Jurkat, Clone E6-1 (cell line): ENCODE data around the gene SLC22A16.
A peak's percentile ranks its signal among the peaks of the same experiment; 100 is the strongest.
"Not testable (repeated sequence)": the region's sequence is repeated elsewhere in the genome, so short reads cannot be mapped to it uniquely, and the experiment has no call there.

Source experiments
- DNase-seq: peaks from one replicate; pipeline ENCODE4 v3.0.0-alpha.2; 2011; ENCODE audit warnings: low read depth, low spot score
- H3K4me3 ChIP-seq: 2 replicates; pipeline ENCODE4 v1.5.1; 2011; ENCODE audit warnings: mild to moderate bottlenecking, low read length, control low read depth, moderate library complexity

The SLC22A16 gene

DNA sequence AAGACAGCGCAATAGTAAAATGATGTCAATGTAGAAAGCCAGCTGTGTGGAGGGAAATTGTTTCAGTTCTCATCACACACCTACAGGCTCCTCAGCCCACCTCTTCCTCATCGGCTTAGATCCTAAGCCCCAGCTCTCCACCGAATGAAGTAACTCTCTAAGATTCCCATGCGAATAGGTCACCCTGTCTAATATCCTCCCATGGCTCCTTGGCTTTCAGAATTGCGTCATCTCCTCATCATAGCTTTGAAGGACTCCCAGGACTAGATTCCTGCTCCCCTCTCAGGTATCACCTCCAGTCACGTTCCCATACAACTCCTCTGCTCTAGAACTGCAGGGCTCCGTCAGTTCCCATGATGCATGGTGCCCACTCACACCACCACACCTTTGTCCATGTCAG, 16.2 kb upstream of the SLC22A16 start:
- DNase-seq = no peak
- no peak overlapping the region for H3K4me3 ChIP-seq

GRCh38 chr6:110491644-110492317, 15.4 kb upstream of the SLC22A16 start:
- no peak overlapping the region for H3K4me3 ChIP-seq
- DNase-seq = no peak

GRCh38 chr6:110491299-110491643, 14.9 kb upstream of the SLC22A16 start:
- DNase-seq = no peak
- no peak overlapping the region for H3K4me3 ChIP-seq

DNA sequence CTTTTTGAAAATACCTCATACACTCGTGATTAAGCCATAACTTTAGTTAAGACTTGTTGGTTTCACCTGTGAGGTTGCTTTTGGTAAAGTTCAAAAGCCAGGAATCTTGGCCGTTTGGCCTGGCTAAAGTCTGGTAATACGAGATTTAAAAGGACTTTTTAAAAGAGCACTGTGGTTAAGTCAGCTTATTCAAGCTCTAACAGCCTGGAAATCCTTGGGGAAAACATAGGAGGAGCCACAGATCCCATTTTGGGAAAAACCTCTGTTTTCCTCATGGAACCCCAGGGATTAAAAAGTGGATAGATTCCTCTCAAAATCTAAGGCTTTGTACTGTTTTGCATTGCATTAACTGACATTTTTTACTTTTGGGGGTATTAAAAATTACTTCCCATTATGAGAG, 13.7 kb upstream of the SLC22A16 start:
- no peak for DNase-seq
- H3K4me3 ChIP-seq = no peak overlapping the region

DNA sequence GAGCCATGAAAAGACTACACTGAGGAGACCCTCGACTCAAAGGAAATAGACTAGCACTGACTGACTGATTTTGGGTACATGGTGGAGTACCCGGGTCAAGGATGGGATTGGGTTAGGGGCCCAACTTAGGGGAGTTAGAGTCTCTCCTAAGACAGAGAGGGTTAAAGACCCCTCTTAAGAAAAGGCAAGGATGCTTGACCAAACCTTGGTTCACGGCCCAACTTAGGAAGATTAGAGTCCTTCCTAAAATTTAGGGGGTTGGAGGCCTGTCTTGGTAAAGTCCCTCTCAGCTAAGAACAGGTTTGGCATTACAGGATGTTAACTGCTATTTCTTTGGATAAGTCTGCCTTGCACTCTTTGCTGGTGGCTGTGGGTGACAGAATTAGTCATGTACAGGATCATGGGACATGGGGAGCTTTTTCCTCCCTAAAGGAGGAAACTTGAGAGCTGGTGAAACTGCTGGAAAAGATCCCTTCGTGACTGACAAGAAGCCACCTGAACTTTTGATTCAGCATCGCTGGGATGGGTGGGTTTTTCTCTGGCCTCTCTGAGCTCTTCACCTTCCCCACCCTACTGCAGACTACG, 12.3 kb upstream of the SLC22A16 start:
- no peak for DNase-seq
- H3K4me3 ChIP-seq = no peak overlapping the region

DNA sequence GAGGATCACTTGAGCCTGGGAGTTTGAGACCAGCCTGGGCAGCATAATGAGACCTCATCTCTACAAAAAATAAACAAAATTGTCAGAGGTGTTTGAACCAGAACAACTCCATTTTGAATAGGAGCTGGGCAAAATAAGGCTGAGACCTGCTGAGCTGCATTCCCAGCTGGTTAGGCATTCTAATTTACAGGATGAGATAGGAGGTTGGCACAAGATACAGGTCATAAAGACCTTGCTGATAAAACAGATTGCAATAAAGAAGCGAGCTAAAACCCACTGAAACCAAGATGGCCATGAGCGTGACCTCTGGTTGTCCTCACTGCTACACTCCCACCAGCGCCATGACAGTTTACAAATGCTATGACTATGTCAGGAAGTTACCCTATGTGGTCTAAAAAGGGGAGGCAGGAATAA, 11.6 kb upstream of the SLC22A16 start:
- not testable (repeated sequence) for DNase-seq, H3K4me3 ChIP-seq

- no peak for DNase-seq
- no peak overlapping the region for H3K4me3 ChIP-seq
These were observed 10.3 kb upstream of the SLC22A16 start for GRCh38 chr6:110486756-110487155.

- no peak for DNase-seq
- H3K4me3 ChIP-seq = no peak overlapping the region
These were observed 9.1 kb upstream of the SLC22A16 start for GRCh38 chr6:110485491-110485890.

- H3K4me3 ChIP-seq = no peak overlapping the region
- DNase-seq = peak; percentile 28
These were observed 7.9 kb upstream of the SLC22A16 start for GRCh38 chr6:110484321-110484720.

GRCh38 chr6:110482774-110483400, 6.5 kb upstream of the SLC22A16 start:
- DNase-seq = no peak
- H3K4me3 ChIP-seq = no peak overlapping the region

DNA sequence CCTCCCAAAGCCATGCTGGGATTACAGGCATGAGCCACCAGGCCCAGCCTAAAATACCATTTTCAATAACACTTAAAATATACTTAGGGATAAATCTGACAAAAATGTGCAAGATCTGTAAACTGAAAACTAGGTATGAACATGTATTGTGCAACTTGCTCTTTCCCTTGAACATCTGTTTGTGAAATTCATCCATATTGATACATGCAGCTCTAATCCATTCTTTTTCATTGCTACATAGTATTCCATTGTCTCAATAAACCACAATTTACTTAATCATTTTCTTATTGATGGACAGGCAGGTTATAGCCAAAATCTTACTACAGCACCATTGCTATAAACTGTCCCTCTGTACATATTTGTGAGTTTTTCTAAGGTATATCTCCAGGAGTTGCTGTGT, 4.7 kb upstream of the SLC22A16 start:
- DNase-seq = no peak
- no peak overlapping the region for H3K4me3 ChIP-seq

DNA sequence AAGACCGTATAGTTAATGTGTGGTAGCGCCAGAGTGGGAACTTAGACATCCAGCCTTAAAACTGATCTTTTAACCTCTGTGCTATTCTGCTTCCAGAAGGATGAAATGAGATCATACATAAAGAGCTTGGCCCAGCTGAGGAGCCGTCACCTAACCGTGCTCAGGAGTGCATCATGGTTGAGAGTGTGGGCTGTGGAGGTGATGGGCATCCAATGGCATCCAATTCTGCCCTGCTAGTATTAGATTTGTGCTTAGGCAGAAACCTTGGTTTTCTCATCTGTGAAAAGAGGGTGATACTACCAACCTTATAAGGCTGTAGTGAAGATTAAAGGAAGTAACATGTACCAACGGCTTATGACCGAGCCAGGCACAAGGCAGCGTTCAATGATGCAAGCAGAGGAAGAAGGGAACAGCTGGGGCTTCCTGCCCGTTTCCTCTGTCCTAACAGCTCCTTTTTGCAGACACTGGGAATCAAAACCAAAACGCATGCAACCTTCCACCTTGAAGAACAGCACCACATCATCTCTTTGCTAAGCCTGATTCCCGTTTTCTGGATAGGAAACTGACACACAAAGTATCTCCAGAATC, 1.3 kb downstream of the SLC22A16 start:
- peak; percentile 84 for DNase-seq

DNA sequence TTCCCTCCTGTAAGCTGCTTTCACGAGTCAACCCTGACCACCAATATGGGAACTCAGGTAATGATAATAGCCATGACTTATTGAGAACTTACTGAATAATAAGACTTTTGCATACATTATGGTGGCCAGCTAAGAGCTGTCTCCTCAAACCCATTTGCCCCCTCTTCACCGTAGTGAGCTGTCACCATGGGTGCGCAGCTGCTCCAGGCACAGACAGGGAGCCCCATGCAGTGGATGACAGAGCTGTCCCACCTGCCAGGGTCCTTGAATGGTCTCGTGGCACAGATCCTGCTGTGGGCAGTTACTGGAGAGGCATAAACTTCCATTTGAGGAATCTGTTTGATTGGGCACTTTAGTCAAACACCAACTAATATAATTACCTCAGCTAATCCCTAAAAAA, 1.9 kb downstream of the SLC22A16 start:
- DNase-seq = no peak
- H3K4me3 ChIP-seq = no peak overlapping the region

More for the DNA sequence above, 1.3 kb downstream of the SLC22A16 start:
- H3K4me3 ChIP-seq = peak overlapping the region; percentile 16

DNA sequence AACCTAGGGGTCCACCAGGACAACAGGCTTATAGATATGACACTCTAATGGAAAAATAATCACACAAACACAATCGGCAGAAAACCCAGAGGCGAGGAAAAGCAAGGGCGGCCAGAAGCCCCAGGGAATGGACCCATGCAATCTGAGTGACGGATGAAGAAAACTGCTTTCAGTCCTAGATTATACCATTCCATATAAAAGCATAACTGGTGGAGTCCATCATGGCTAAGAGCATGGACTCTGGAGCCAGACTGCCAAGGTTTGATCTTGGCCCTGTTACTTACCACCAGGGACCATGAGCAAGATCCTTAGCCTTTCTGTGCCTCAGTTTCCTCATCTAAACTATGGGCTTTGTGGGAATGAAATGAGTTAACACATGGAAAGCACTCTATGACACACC, 3.7 kb downstream of the SLC22A16 start:
- no peak overlapping the region for H3K4me3 ChIP-seq
- DNase-seq = no peak

DNA sequence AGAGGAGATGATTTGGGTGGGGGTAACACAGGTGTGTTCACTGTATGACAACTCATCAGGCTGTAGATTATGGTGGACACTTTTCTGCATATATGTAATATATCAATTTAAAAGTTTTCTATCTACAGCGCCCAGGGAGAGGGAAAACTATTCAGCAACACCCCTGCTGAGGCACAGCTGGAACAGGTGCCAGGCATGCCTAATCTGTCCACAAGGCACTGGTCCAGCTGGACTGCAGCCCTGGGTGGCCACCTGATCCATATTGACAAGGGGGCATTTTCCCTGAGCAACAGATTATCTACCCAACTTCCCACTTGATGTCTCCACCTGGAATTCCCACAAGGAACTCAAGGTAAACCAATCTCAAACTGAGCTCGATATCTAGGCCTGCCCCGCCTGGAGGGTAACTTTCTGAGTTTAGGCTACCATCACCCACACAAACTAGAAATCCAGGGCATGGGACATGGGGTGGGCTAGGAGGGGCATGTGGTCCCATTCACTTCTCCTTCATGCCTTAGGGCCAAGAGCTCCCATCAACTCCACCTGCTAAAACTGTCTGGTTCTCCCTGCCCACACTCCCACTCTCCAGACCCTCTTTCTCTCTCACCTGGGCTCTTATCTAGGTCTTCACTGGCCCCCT, 4.6 kb downstream of the SLC22A16 start:
- no peak overlapping the region for H3K4me3 ChIP-seq
- no peak for DNase-seq

GRCh38 chr6:110468731-110469130, 7.7 kb downstream of the SLC22A16 start:
- DNase-seq = no peak
- H3K4me3 ChIP-seq = no peak overlapping the region

DNA sequence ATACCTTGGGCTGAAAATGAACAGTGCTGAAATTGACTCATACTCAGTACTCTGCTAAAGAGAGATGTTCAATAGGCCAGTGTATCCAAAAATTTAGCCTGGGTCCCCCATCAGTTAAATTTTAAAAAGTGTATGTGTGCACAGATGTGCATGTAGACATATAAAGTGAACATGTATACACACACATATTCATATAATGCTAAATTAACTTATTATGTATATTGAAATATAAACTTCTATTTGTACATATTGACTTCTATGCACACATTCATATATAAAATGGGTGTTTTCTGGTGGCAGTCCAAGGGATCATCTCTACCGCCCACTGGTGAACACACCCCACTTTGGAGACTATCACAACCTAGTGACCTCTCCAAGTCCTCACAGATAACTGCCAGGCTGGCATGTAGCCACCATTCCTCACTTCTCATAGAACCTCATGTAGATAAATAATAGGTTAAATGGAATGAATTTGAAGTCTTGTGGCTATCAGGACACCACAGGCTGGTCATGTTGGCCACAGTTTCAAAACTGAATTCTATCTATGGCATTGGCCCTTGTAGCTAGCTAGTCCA, 8.8 kb downstream of the SLC22A16 start:
- no peak overlapping the region for H3K4me3 ChIP-seq
- no peak for DNase-seq

GRCh38 chr6:110462884-110463481, 13.4 kb downstream of the SLC22A16 start:
- no peak overlapping the region for H3K4me3 ChIP-seq
- DNase-seq = no peak

DNA sequence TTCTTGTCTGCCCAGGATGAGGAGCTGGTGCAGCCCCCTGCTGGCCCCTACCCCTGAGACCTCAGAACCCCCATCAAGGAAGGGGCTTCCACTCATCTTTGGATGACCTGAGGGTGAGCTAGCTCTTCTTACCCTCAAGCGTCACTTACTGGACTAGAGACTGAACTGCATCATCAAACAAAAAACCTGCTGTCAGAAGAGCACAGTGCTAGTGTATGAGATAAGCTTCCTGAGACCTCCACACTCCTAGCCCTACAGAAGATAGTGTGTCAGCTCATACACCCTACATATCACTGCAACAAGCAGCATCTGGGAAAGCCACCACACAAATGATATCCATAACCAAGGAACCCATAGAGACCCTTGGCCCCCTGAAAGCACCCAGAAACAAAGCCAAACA, 15.0 kb downstream of the SLC22A16 start:
- no peak overlapping the region for H3K4me3 ChIP-seq
- no peak for DNase-seq
